Suprapubic skin (tissue), 4 donors: ENCODE results near the gene ADH4.

Experiments used
- EP300 ChIP-seq: sonication (generic); formaldehyde crosslinking; IDR thresholded peaks from one replicate; pipeline ENCODE4 v1.6.1; 2017; ENCODE audit warnings: antibody characterized with exemption
- POLR2AphosphoS5 ChIP-seq, 3 donors: sonication (generic); formaldehyde crosslinking; IDR thresholded peaks; one replicate each; pipeline ENCODE4 v1.6.1; 2017; ENCODE audit warnings: antibody characterized with exemption in 3 of 3
- TF ChIP-seq, protein P1 (sequence below), 2 donors: fragments of 200-600 bp in 1 of 2; fragments of 450-650 bp in 1 of 2; sonication (generic) in 1 of 2; IDR thresholded peaks; one replicate each; pipeline ENCODE4 v1.5.1; 2016 to 2019; ENCODE audit warnings: antibody characterized with exemption in 2 of 2, mild to moderate bottlenecking in 1 of 2, moderate library complexity in 1 of 2

GRCh38 chr4:99078931-99079624 lies 65.0 kb downstream of the ADH4 start:
- TF ChIP-seq, protein P1, sequence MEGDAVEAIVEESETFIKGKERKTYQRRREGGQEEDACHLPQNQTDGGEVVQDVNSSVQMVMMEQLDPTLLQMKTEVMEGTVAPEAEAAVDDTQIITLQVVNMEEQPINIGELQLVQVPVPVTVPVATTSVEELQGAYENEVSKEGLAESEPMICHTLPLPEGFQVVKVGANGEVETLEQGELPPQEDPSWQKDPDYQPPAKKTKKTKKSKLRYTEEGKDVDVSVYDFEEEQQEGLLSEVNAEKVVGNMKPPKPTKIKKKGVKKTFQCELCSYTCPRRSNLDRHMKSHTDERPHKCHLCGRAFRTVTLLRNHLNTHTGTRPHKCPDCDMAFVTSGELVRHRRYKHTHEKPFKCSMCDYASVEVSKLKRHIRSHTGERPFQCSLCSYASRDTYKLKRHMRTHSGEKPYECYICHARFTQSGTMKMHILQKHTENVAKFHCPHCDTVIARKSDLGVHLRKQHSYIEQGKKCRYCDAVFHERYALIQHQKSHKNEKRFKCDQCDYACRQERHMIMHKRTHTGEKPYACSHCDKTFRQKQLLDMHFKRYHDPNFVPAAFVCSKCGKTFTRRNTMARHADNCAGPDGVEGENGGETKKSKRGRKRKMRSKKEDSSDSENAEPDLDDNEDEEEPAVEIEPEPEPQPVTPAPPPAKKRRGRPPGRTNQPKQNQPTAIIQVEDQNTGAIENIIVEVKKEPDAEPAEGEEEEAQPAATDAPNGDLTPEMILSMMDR (IDR thresholded peaks at IDR 0.05), result no peak
- TF ChIP-seq POLR2AphosphoS5 (IDR thresholded peaks at IDR 0.05) (no peak), EP300 (no peak)
